ENCODE data around the gene PARP12. TPM values are rescaled to one million over a fixed set of nuclear protein-coding genes. Genes with fewer than 3 reads are reported as not detected.

The PARP12 gene
- total and polyA plus RNA-seq, 10 donors, result 26.9 to 101 (median 67.2) TPM

GRCh38 chr7:140036224-140036962, 26.4 kb downstream of the PARP12 start:
- Histone ChIP-seq H3K9me3 (no peaks in the 10 kb centered on the region), H3K4me1 (peaks cover 0 to 39% (median 15%) of the 10 kb centered on the region in 6 donors), H3K4me3 (no peak overlapping the region), H3K27me3 (replicated peaks in 1 of 7) (no peaks in the 10 kb centered on the region), H3K36me3 (peaks cover 7 to 99% (median 58%) of the 10 kb centered on the region in 6 donors), H3K27ac (peak overlapping the region in 2 of 8 donors; percentile 12 to 14)
- TF ChIP-seq, protein P1, sequence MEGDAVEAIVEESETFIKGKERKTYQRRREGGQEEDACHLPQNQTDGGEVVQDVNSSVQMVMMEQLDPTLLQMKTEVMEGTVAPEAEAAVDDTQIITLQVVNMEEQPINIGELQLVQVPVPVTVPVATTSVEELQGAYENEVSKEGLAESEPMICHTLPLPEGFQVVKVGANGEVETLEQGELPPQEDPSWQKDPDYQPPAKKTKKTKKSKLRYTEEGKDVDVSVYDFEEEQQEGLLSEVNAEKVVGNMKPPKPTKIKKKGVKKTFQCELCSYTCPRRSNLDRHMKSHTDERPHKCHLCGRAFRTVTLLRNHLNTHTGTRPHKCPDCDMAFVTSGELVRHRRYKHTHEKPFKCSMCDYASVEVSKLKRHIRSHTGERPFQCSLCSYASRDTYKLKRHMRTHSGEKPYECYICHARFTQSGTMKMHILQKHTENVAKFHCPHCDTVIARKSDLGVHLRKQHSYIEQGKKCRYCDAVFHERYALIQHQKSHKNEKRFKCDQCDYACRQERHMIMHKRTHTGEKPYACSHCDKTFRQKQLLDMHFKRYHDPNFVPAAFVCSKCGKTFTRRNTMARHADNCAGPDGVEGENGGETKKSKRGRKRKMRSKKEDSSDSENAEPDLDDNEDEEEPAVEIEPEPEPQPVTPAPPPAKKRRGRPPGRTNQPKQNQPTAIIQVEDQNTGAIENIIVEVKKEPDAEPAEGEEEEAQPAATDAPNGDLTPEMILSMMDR (IDR thresholded peaks at IDR 0.05 in 8 of 11, conservative IDR thresholded peaks at IDR 0.05 in 3 of 11), result no peak
- TF ChIP-seq POLR2AphosphoS5 (IDR thresholded peaks at IDR 0.05) (no peak), POLR2A (IDR thresholded peaks at IDR 0.05) (no peak)
- no peak for DNase-seq
- WGBS, 5 donors, result 37 to 43% (median 38%) methylated on average over 11 of the region's 11 CpGs
- intact Hi-C loops (cut with DNase I; ENCODE audit: low total_unique reads), result no loop called here

GRCh38 chr7:140035400-140036223, 27.1 kb downstream of the PARP12 start:
- TF ChIP-seq POLR2A (IDR thresholded peaks at IDR 0.05), result no peak
- no peak for TF ChIP-seq POLR2AphosphoS5 (IDR thresholded peaks at IDR 0.05)
- TF ChIP-seq, protein P1 (IDR thresholded peaks at IDR 0.05 in 8 of 11, conservative IDR thresholded peaks at IDR 0.05 in 3 of 11), result no peak
- H3K36me3 ChIP-seq, result peaks cover 5 to 99% (median 52%) of the 10 kb centered on the region in 6 donors
- H3K4me3 ChIP-seq, result no peak overlapping the region
- WGBS, 5 donors, result 66 to 90% (median 85%) methylated on average over 4 to 7 of the region's 7 CpGs
- H3K27me3 ChIP-seq (replicated peaks in 1 of 7), result no peaks in the 10 kb centered on the region
- peaks cover 0 to 39% (median 15%) of the 10 kb centered on the region in 6 donors for H3K4me1 ChIP-seq
- H3K27ac ChIP-seq, result no peak overlapping the region
- no peaks in the 10 kb centered on the region for H3K9me3 ChIP-seq
- intact Hi-C loops (cut with DNase I; ENCODE audit: low total_unique reads), result no loop called here
- DNase-seq, result no peak

GRCh38 chr7:140034421-140034820, 28.3 kb downstream of the PARP12 start:
- DNase-seq, result no peak
- H3K36me3 ChIP-seq, result peaks cover 5 to 98% (median 43%) of the 10 kb centered on the region in 6 donors
- intact Hi-C loops (cut with DNase I; ENCODE audit: low total_unique reads), result no loop called here

More at GRCh38 chr7:140034421-140034820, 28.3 kb downstream of the PARP12 start:
- no peak overlapping the region for H3K27ac ChIP-seq
- H3K9me3 ChIP-seq, result no peaks in the 10 kb centered on the region
- H3K4me1 ChIP-seq, result peaks cover 0 to 37% (median 14%) of the 10 kb centered on the region in 6 donors
- no peaks in the 10 kb centered on the region for H3K27me3 ChIP-seq (replicated peaks in 1 of 7)
- no peak for TF ChIP-seq POLR2A (IDR thresholded peaks at IDR 0.05)
- no peak for TF ChIP-seq POLR2AphosphoS5 (IDR thresholded peaks at IDR 0.05)
- TF ChIP-seq, protein P1 (IDR thresholded peaks at IDR 0.05 in 8 of 11, conservative IDR thresholded peaks at IDR 0.05 in 3 of 11), result no peak
- H3K4me3 ChIP-seq, result no peak overlapping the region
